H9 (cell line): Measurements from ENCODE around the gene S100A3. TPM values are rescaled to one million over a fixed set of nuclear protein-coding genes. Genes with fewer than 3 reads are reported as not detected.

ENCODE experiments used
- DNase-seq: peaks from one replicate; pipeline ENCODE4 v3.0.0-alpha.2; 2017
- H2AFZ ChIP-seq: one replicate; pipeline ENCODE4 v1.6.1; 2013; ENCODE audit warnings: mild to moderate bottlenecking, low read length, control low read depth, moderate library complexity
- H2AK5ac ChIP-seq: 2 replicates; pipeline ENCODE4 v1.6.1; 2013; ENCODE audit warnings: low read length, control low read depth, mixed read lengths; ENCODE audit not compliant: insufficient read length
- H2BK120ac ChIP-seq: one replicate; pipeline ENCODE4 v1.6.1; 2013; ENCODE audit warnings: low read depth, mild to moderate bottlenecking, low read length, control low read depth, inconsistent platforms; ENCODE audit not compliant: poor library complexity, severe bottlenecking
- H2BK12ac ChIP-seq: 2 replicates; pipeline ENCODE4 v1.6.1; 2013; ENCODE audit warnings: low read length, control low read depth, mixed read lengths, low read depth; ENCODE audit not compliant: insufficient read length
- H2BK15ac ChIP-seq: 2 replicates; pipeline ENCODE4 v1.6.1; 2013; ENCODE audit warnings: low read depth, low read length, control low read depth
- H2BK20ac ChIP-seq: one replicate; pipeline ENCODE4 v1.6.1; 2013; ENCODE audit warnings: low read depth, mild to moderate bottlenecking, low read length, control low read depth, inconsistent platforms; ENCODE audit not compliant: poor library complexity, severe bottlenecking
- H2BK5ac ChIP-seq: 2 replicates; pipeline ENCODE4 v1.6.1; 2013; ENCODE audit warnings: low read length, control low read depth, mixed read lengths; ENCODE audit not compliant: insufficient read length
- H3K14ac ChIP-seq: 2 replicates; pipeline ENCODE4 v1.6.1; 2013; ENCODE audit warnings: low read length, control low read depth; ENCODE audit not compliant: insufficient read depth
- H3K18ac ChIP-seq: 2 replicates; pipeline ENCODE4 v1.6.1; 2013; ENCODE audit warnings: low read depth, mild to moderate bottlenecking, mixed read lengths, low read length, control low read depth; ENCODE audit not compliant: insufficient read length
- H3K23ac ChIP-seq: 2 replicates; pipeline ENCODE4 v1.6.1; 2013; ENCODE audit warnings: low read length, control low read depth, mixed read lengths, low read depth; ENCODE audit not compliant: insufficient read length
- H3K23me2 ChIP-seq: 2 replicates; pipeline ENCODE4 v1.6.1; 2013; ENCODE audit warnings: low read depth, mild to moderate bottlenecking, mixed read lengths, low read length, control low read depth; ENCODE audit not compliant: insufficient read length, poor library complexity, severe bottlenecking
- H3K27ac ChIP-seq: 2 replicates; pipeline ENCODE4 v1.5.1; 2013; ENCODE audit warnings: low read length, control low read depth, mixed read lengths, low read depth; ENCODE audit not compliant: insufficient read length
- H3K27me3 ChIP-seq: 2 replicates; pipeline ENCODE4 v1.6.1; 2013; ENCODE audit warnings: low read length, control low read depth, inconsistent platforms; ENCODE audit not compliant: insufficient read depth
- H3K4ac ChIP-seq: 2 replicates; pipeline ENCODE4 v1.6.1; 2013; ENCODE audit warnings: low read depth, mild to moderate bottlenecking, control low read depth, inconsistent platforms, low read length, moderate library complexity
- H3K4me1 ChIP-seq: 2 replicates; pipeline ENCODE4 v1.6.1; 2013; ENCODE audit warnings: low read length, control low read depth, inconsistent platforms; ENCODE audit not compliant: insufficient read depth
- H3K4me2 ChIP-seq: 2 replicates; pipeline ENCODE4 v1.6.1; 2013; ENCODE audit warnings: low read length, control low read depth, mixed read lengths; ENCODE audit not compliant: insufficient read length, insufficient read depth
- H3K56ac ChIP-seq: 2 replicates; pipeline ENCODE4 v1.6.1; 2013; ENCODE audit warnings: low read depth, mild to moderate bottlenecking, mixed read lengths, low read length, control low read depth; ENCODE audit not compliant: insufficient read length
- H3K79me1 ChIP-seq: 2 replicates; pipeline ENCODE4 v1.6.1; 2013; ENCODE audit warnings: low read depth, mild to moderate bottlenecking, moderate library complexity, low read length, control low read depth, inconsistent platforms; ENCODE audit not compliant: insufficient read depth, poor library complexity, severe bottlenecking
- H3K79me2 ChIP-seq: 2 replicates; pipeline ENCODE4 v1.6.1; 2013; ENCODE audit warnings: low read length, control low read depth, inconsistent platforms; ENCODE audit not compliant: insufficient read depth
- H3K9ac ChIP-seq: 2 replicates; pipeline ENCODE4 v1.6.1; 2013; ENCODE audit warnings: low read length, control low read depth, mixed read lengths; ENCODE audit not compliant: insufficient read length; ENCODE audit errors: extremely low read depth
- H3K9me3 ChIP-seq: one replicate; pipeline ENCODE4 v1.6.1; 2013; ENCODE audit warnings: low read depth, low read length, inconsistent platforms; ENCODE audit not compliant: control insufficient read depth
- H3T11ph ChIP-seq: one replicate; pipeline ENCODE4 v1.6.1; 2013; ENCODE audit warnings: mild to moderate bottlenecking, low read length, control low read depth, inconsistent platforms
- H4K20me1 ChIP-seq: one replicate; pipeline ENCODE4 v1.6.1; 2013; ENCODE audit not compliant: control insufficient read depth, insufficient read length, insufficient read depth
- H4K5ac ChIP-seq: 2 replicates; pipeline ENCODE4 v1.6.1; 2013; ENCODE audit warnings: low read depth, mild to moderate bottlenecking, mixed read lengths, low read length, control low read depth; ENCODE audit not compliant: insufficient read length
- H4K8ac ChIP-seq: replicated peaks from 2 replicates; pipeline ENCODE4 v1.6.1; 2013; ENCODE audit warnings: low read length, control low read depth, mixed read lengths, low read depth; ENCODE audit not compliant: insufficient read length
- H4K91ac ChIP-seq: 2 replicates; pipeline ENCODE4 v1.6.1; 2013; ENCODE audit warnings: low read depth, mild to moderate bottlenecking, moderate library complexity, mixed read lengths, low read length, control low read depth; ENCODE audit not compliant: insufficient read length
- H3K27ac Mint-ChIP-seq, 3 experiments: 2 replicates in 2 of 3; 3 replicates in 1 of 3; pipeline ENCODE4 v1.8.0; 2020 to 2021; ENCODE audit warnings: mixed read lengths in 3 of 3, mild to moderate bottlenecking in 1 of 3, moderate library complexity in 1 of 3
- H3K27me3 Mint-ChIP-seq: 2 replicates; pipeline ENCODE4 v1.8.0; 2021; ENCODE audit warnings: low read depth, mild to moderate bottlenecking, moderate library complexity, mixed read lengths
- H3K36me3 Mint-ChIP-seq, 3 experiments: 2 replicates in 2 of 3; 3 replicates in 1 of 3; pipeline ENCODE4 v1.8.0; 2020 to 2021; ENCODE audit warnings: low read depth in 3 of 3, mixed read lengths in 3 of 3; ENCODE audit not compliant: insufficient read depth in 1 of 3
- H3K4me1 Mint-ChIP-seq, 2 experiments: 2 replicates each; pipeline ENCODE4 v1.8.0; 2020; ENCODE audit warnings: mixed read lengths in 2 of 2
- H3K4me3 Mint-ChIP-seq, 2 experiments: 2 replicates in 1 of 2; 3 replicates in 1 of 2; pipeline ENCODE4 v1.8.0; 2020 to 2021; ENCODE audit warnings: mild to moderate bottlenecking in 2 of 2, mixed read lengths in 2 of 2, moderate library complexity in 1 of 2
- H3K9me3 Mint-ChIP-seq, 2 experiments: 2 replicates in 1 of 2; 3 replicates in 1 of 2; pipeline ENCODE4 v1.8.0; 2020; ENCODE audit warnings: mild to moderate bottlenecking in 2 of 2, mixed read lengths in 2 of 2, moderate library complexity in 1 of 2
- WGBS: extraction: QIAGEN DNeasy Blood & Tissue Kit; methylation state at CpG from one replicate; pipeline ENCODE4 v1.1.7; 2013; ENCODE audit warnings: missing lambda C conversion rate, low lambda C conversion rate, mixed read lengths; ENCODE audit not compliant: insufficient read length; ENCODE audit errors: extremely low coverage; 5-methylcytosine and 5-hydroxymethylcytosine counted together
- total RNA-seq: library from RNA; stranded (reverse); gene quantifications from 2 replicates; pipeline ENCODE4 v1.2.1, GENCODE V29; 2021
- TF ChIP-seq, protein P1 (sequence below): fragments of 200-600 bp; sonication (generic); conservative IDR thresholded peaks from 3 replicates; pipeline ENCODE4 v1.8.0; 2021; ENCODE audit warnings: antibody characterized with exemption, mild to moderate bottlenecking

S100A3 gene
- total RNA-seq, 1 experiment from 2014 or later: not detected

DNA sequence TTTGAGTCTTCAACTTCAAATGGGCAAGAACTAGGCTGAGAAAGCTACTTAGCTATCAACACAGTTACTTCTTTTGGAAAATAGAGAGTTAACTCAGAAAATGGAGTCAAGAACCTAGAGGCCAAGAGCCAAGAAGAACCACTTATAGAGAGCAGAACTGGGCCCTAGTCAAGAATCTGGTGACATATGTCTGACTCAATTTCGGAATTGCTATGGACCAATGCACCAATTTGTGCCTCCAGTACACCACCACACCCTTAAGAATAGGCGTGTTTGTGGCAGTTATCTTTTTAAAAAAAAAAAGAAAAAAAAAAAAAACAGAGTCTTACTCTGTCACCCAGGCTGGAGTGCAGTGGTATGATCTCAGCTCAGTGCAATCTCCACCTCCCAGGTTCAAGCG is 8.8 kb upstream of the S100A3 start:
- TF ChIP-seq, protein P1, sequence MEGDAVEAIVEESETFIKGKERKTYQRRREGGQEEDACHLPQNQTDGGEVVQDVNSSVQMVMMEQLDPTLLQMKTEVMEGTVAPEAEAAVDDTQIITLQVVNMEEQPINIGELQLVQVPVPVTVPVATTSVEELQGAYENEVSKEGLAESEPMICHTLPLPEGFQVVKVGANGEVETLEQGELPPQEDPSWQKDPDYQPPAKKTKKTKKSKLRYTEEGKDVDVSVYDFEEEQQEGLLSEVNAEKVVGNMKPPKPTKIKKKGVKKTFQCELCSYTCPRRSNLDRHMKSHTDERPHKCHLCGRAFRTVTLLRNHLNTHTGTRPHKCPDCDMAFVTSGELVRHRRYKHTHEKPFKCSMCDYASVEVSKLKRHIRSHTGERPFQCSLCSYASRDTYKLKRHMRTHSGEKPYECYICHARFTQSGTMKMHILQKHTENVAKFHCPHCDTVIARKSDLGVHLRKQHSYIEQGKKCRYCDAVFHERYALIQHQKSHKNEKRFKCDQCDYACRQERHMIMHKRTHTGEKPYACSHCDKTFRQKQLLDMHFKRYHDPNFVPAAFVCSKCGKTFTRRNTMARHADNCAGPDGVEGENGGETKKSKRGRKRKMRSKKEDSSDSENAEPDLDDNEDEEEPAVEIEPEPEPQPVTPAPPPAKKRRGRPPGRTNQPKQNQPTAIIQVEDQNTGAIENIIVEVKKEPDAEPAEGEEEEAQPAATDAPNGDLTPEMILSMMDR: no peak
- DNase-seq: no peak
- no CpG with 5 or more reads among the region's 3 CpGs for WGBS

More for the DNA sequence above, 8.8 kb upstream of the S100A3 start:
- Histone ChIP-seq H2BK120ac (no peak overlapping the region), H4K20me1 (no peaks in the 10 kb centered on the region), H2AFZ (no peak overlapping the region), H2BK12ac (no peak overlapping the region), H3K23me2 (no peaks in the 10 kb centered on the region), H4K91ac (no peak overlapping the region), H3K4me2 (no peak overlapping the region), H3K9ac (no peak overlapping the region), H3K56ac (no peak overlapping the region), H3K79me1 (no peaks in the 10 kb centered on the region), H3K27me3 (no peaks in the 10 kb centered on the region), H4K5ac (no peak overlapping the region), H2AK5ac (no peak overlapping the region), H4K8ac (no peak overlapping the region), H3K23ac (no peak overlapping the region), H3K4ac (no peak overlapping the region), H3K27ac (no peak overlapping the region), H3K9me3 (no peaks in the 10 kb centered on the region), H2BK15ac (no peak overlapping the region), H2BK20ac (no peak overlapping the region), H3T11ph (no peak overlapping the region), H2BK5ac (no peak overlapping the region), H3K14ac (no peak overlapping the region), H3K4me1 (no peaks in the 10 kb centered on the region), H3K79me2 (no peaks in the 10 kb centered on the region), H3K18ac (no peak overlapping the region)
- no peaks in the 10 kb centered on the region for H3K36me3 Mint-ChIP-seq
- no peak overlapping the region for H3K4me3 Mint-ChIP-seq
- H3K27ac Mint-ChIP-seq: no peak overlapping the region
- no peaks in the 10 kb centered on the region; the same call in 1 of the 2 replicates for H3K27me3 Mint-ChIP-seq
- peaks cover 0 to 5% of the 10 kb centered on the region in 2 experiments; a peak in 2 of 4 replicates for H3K4me1 Mint-ChIP-seq
- no peaks in the 10 kb centered on the region for H3K9me3 Mint-ChIP-seq
